GM18505 (cell line): ENCODE results near the gene PTS.

Experiments used
- ATAC-seq: cut with Tn5 transposase; IDR thresholded peaks from one replicate; pipeline ENCODE4 v1.9.1; 2021; ENCODE audit not compliant: unreplicated experiment
- POLR2A ChIP-seq: IDR thresholded peaks from 4 replicates; pipeline ENCODE4 v1.6.1; 2011; ENCODE audit warnings: borderline replicate concordance; ENCODE audit not compliant: insufficient read depth, insufficient read length; ENCODE audit errors: extremely low read depth

Gene PTS

DNA sequence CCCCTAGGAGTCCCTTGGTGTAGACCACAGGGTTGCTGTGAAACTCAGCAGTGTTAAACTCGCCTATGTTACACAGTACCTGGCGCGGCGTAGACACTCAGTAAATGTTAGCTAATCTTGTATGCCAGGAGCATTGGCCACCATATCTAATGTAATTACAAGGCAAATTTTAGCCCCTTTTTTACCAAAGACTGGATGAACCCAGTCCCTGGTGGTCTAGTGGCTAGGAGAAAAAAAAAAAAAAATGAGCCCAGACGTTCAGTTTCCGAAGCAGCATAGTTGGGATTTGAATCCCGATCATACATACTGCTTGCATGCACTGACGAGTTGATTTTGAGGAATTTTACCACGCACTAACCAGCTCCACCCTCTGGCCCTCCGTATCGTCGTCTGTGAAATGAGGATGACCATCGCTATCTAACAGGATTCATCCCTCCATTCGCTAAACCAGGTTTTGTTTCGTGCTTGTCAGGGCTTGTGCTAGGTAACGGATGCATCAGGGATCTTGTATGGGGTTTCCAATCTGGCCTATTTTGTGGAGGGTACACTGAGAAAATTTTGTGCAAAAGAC is 688 bp downstream of the PTS start:
- ATAC-seq, result peak; percentile 48
- TF ChIP-seq POLR2A, result no peak

- ATAC-seq, result no peak
- no peak for TF ChIP-seq POLR2A
These were observed 1.2 kb downstream of the PTS start for GRCh38 chr11:112227471-112227870.

- no peak for ATAC-seq
- TF ChIP-seq POLR2A, result no peak
These were observed 2.5 kb downstream of the PTS start for GRCh38 chr11:112228706-112229105.

DNA sequence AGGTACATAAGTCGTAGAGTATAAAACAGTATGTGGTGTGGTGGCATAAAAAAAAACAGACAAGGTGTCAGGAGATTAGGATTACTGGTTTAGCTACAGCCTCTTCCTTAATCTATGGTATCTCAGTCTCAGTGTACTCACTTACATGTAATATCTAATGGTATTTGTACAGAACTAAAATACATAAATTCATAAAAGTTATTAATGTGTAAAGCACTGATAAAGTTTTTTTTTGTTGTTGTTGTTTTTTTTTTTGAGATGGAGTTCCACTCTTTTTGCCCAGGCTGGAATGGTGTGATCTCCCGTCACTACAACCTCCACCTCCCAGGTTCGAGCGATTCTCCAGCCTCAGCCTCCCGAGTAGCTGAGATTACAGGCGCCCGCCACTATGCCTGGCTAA is 2.9 kb downstream of the PTS start:
- ATAC-seq, result no peak
- TF ChIP-seq POLR2A, result no peak

DNA sequence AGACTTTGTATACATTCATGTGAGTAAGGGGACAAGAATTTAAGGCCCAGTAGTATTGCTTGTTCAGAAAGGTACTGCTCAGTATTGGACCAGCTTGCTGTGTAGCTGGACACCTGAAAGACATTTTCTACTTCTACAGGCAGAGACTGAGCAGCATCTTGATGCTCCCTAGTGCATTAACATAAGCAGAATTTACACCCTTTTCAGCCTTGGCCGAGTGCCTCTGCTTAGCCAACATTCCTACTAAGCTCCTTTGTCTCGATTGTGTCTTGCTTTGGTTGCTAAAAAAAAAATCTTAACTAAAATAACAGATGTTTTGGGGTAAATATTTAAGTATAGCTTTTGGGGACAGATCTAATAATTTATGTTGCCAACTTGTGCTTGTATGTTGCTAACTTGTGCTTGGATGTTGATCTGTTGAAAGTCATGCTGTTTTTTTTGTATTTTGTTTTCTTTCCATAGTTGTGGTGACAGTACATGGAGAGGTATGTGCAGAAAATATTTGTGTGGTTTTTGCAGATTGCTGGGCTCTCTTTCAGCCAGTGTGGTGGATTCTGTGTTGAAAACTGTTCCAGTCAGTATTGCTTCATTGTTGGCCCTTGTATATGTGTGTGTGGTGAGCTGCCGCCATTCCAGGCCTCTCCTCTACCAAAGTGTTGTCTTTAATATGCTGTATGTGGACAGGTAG is 3.7 kb downstream of the PTS start:
- no peak for TF ChIP-seq POLR2A
- ATAC-seq, result no peak

GRCh38 chr11:112231952-112232351 is 5.7 kb downstream of the PTS start:
- no peak for TF ChIP-seq POLR2A
- no peak for ATAC-seq

GRCh38 chr11:112235750-112236390 is 9.6 kb downstream of the PTS start:
- no peak for TF ChIP-seq POLR2A
- no peak for ATAC-seq

DNA sequence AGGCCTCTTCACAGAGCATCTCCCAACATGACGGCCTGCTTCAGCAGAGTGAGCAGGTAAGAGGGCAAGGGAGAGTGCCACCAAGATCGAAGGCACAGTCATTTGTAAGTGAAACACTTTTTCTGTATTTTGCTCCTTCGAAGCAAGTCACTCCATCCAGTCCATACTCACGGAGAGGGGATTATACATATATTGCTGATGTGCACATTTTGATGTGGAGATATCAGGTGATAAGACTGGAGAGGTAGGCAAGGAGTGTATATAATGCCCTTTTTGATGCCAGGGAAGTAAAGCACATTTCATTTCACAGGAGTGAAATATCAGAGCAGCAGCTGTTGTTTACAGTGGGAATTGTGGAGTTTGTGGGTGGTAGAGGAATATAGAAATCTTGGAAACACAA is 11.2 kb downstream of the PTS start:
- no peak for TF ChIP-seq POLR2A
- no peak for ATAC-seq

DNA sequence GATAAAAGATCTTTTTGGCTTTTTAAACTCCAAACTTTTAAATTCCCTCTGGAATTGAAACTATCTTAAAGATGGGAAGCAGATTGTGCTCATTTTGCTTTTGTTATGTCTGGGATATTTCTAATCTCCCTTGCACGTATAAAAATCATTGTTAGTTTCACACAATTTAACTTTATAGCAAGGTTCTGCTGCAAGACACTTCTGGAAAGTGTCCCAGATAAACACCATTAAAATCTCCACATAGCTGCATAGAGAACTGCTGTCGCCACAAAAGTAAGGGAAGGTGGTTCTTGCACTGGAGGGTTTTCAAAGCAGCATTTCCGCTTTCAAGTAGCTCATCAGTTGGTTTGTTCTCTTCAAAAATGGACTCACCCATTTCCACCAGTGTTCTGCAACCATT is 11.8 kb downstream of the PTS start:
- no peak for ATAC-seq

GRCh38 chr11:112241486-112241885 is 15.3 kb downstream of the PTS start:
- no peak for TF ChIP-seq POLR2A
- ATAC-seq, result no peak

More for the DNA sequence above, 11.8 kb downstream of the PTS start:
- TF ChIP-seq POLR2A, result no peak

GRCh38 chr11:112247201-112247600 is 21.0 kb downstream of the PTS start:
- no peak for ATAC-seq
- no peak for TF ChIP-seq POLR2A

DNA sequence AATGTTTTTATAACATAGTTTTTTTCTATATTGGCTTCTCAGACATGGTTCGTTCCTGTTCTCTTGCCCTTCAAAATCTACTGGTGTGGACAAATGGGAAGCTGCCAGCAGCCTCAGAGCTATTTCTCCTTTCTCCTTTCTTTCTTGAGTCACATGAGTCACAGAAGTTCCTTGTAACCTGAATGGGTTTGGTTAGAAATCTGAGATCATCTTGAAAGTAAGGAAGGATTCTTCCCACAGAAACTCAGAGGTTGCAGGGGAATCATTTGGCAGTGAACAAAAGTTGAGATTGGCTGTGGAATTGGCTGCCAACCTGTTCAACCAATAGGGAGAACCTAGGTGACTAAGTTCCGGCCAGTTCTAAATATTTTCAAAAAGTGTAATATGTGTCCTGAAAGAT is 22.0 kb downstream of the PTS start:
- no peak for TF ChIP-seq POLR2A
- ATAC-seq, result no peak

GRCh38 chr11:112249871-112250610 is 23.8 kb downstream of the PTS start:
- no peak for TF ChIP-seq POLR2A
- ATAC-seq, result no peak
